Measurements from ENCODE around the gene CHSY1. TPM values are rescaled to one million over a fixed set of nuclear protein-coding genes. Genes with fewer than 3 reads are reported as not detected.

CHSY1 gene
- total RNA-seq, 1 experiment from 2014 or later: 21.9 TPM

- no peak for DNase-seq (ENCODE audit: low spot score)
Measured at GRCh38 chr15:101211897-101212296, 40.0 kb downstream of the CHSY1 start.

DNA sequence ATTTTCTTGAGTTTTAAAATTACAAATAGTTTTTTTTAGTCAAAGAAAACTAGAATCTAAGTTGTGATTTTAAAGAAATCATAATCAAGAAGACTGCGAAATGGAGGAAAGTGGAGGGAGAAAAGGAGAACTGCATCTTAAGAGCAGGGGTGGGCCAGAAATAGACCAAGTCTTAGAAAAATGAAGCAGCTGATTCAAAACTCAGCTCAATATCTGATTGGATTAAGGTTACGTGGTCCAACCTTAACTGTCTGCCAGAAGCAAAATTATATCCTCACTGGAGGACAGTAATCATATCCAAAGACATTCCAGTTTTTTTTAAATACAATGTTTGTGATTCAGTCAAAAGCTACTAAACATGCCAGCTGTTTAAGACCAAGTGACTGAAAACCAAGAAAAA is 41.4 kb downstream of the CHSY1 start:
- DNase-seq (ENCODE audit: low spot score): no peak

DNA sequence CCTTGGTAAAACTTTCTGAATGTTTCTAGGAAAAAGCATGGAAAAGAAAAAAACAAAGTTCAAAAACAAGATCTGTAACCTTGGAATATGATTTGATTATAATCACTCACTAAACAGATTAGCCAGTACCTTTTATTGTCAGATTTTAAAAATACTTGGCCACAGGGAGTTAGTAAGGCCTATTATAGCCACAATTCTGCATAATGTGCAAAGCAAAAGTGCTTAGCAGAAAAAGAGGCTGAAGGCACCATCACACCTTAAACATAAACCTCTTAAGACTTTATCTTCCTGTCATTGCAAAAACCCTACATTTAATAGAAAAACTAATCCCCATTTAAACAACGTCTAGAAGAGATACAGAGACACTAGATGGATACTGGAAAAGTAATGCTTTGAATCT is 41.8 kb downstream of the CHSY1 start:
- no peak for DNase-seq (ENCODE audit: low spot score)

GRCh38 chr15:101209285-101209845 is 42.5 kb downstream of the CHSY1 start:
- DNase-seq (ENCODE audit: low spot score): no peak

GRCh38 chr15:101207867-101208288 is 44.0 kb downstream of the CHSY1 start:
- DNase-seq (ENCODE audit: low spot score): no peak

DNA sequence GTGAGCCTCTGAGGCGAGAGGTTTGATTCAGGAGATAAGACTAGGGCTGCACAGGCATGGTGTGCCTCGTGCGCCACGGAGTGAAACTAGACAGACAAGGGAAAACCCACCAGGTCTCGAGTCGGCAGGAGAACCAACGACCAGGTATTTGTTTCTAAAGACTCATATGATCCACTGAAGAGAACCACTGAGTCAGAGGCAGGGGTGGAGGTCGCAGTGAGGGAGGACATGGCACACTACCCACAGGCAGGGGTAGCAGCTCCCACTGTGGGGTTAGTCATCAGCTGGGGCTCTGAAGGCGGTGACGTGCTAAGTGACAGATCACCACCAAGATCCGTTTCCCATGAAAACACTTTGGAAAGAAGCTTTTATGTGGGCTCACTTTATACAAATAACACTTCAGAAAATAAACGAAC is 45.7 kb downstream of the CHSY1 start:
- peak; percentile 27 for DNase-seq (ENCODE audit: low spot score)

- no peak for DNase-seq (ENCODE audit: low spot score)
Measured at GRCh38 chr15:101204739-101205535, 46.9 kb downstream of the CHSY1 start.

GRCh38 chr15:101203607-101204189 is 48.1 kb downstream of the CHSY1 start:
- no peak for DNase-seq (ENCODE audit: low spot score)

- no peak for DNase-seq (ENCODE audit: low spot score)
Measured at GRCh38 chr15:101203029-101203573, 48.7 kb downstream of the CHSY1 start.

GRCh38 chr15:101201411-101202174 is 50.3 kb downstream of the CHSY1 start:
- peak; percentile 97 for DNase-seq (ENCODE audit: low spot score)

DNA sequence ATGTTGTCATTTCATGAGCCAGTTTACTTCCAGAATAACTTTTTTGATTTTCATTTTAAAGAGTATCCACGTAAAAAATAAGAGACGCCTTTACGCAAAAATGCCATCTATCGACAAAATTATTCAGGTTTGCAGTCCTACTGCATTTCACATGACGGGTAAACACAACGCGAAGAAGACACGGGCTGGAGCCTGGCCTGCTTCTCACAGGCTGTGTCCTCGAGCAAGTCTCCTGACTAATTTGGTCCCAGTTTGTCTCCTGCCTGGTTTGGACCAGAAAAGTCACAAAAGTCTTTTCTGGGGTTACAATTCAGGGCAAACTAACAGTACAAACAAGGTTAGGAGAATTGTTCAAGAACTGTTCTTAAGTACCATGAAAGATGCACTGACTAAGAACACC is 51.7 kb downstream of the CHSY1 start:
- no peak for DNase-seq (ENCODE audit: low spot score)

- no peak for DNase-seq (ENCODE audit: low spot score)
Measured at GRCh38 chr15:101198800-101199199, 53.0 kb downstream of the CHSY1 start.

GRCh38 chr15:101198031-101198575 is 53.7 kb downstream of the CHSY1 start:
- DNase-seq (ENCODE audit: low spot score): no peak

DNA sequence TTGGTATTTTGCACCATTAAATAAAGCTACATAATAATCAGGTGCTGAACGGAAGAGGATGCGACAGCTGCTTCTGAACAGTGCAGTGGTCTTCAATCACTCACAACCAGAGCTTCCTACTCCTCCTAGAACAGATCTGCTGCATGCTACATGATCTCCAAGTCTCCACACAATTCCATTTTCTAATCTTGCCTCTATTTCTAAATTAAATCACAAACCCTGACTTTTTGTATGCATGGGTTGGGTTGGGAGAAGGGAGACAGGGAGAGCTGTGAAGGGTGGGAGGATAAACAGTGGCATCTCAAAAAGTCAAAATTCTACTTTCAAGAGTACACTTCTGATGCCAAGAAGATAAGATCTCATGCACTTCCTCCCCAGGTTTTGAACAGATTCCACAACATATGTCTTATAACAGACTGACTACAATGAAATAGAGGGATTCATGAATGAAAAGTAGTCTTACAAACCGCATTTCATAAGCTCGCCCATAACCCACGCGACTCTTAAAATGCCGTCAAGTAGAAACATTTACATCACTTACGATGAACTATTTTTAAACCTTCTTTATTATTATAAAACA is 57.2 kb downstream of the CHSY1 start:
- DNase-seq (ENCODE audit: low spot score): no peak

GRCh38 chr15:101193806-101194545 is 57.9 kb downstream of the CHSY1 start:
- no peak for DNase-seq (ENCODE audit: low spot score)

- no peak for DNase-seq (ENCODE audit: low spot score)
Measured at GRCh38 chr15:101193120-101193644, 58.7 kb downstream of the CHSY1 start.

- no peak for DNase-seq (ENCODE audit: low spot score)
Measured at GRCh38 chr15:101192081-101192480, 59.8 kb downstream of the CHSY1 start.

GRCh38 chr15:101191242-101191641 is 60.6 kb downstream of the CHSY1 start:
- no peak for DNase-seq (ENCODE audit: low spot score)

- DNase-seq (ENCODE audit: low spot score): no peak
Measured at GRCh38 chr15:101190092-101190595, 61.7 kb downstream of the CHSY1 start.

- no peak for DNase-seq (ENCODE audit: low spot score)
Measured at GRCh38 chr15:101189409-101190091, 62.3 kb downstream of the CHSY1 start.

All from A172 (cell line).